ENCODE results near the gene METTL8.

GRCh38 chr2:171410624-171411023, 23.2 kb downstream of the METTL8 start:
- TF ChIP-seq L3MBTL2 (conservative IDR thresholded peaks at IDR 0.05) (no peak), ARNT (IDR thresholded peaks at IDR 0.05) (no peak)

Data from HEK293T (cell line).